ENCODE results near the gene LIN37.
"Not testable (repeated sequence)": the region's sequence is repeated elsewhere in the genome, so short reads cannot be mapped to it uniquely, and the experiment has no call there.

The LIN37 gene

DNA sequence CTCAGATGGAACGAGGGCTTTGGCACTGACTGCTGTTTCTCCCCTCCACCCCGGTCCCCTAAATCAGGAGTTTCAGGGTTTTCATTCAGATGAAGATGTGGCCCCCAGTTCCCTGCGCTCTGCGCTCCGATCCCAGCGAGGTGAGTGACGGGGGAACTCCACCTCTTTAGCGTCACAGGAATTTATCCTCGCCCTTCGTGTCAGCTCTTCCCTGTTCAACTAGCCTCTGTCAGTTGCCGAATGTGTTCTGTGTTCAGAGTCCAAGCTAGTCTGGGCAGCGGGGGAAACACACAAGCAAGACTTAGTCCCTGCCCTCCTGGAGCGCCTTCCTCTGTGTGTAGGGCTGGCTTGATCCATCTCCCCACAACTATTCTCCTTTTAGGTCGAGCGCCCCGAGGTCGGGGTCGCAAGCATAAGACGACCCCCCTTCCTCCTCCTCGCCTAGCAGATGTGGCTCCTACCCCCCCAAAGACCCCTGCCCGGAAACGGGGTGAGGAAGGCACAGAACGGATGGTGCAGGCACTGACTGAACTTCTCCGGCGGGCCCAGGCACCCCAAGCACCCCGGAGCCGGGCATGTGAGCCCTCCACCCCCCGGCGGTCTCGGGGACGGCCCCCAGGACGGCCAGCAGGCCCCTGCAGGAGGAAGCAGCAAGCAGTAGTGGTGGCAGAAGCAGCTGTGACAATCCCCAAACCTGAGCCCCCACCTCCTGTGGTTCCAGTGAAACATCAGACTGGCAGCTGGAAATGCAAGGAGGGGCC lies 28.8 kb upstream of the LIN37 start:
- DNase-seq (ENCODE audit: low read depth in 2 of 2, low spot score in 1 of 2), result no peak

DNA sequence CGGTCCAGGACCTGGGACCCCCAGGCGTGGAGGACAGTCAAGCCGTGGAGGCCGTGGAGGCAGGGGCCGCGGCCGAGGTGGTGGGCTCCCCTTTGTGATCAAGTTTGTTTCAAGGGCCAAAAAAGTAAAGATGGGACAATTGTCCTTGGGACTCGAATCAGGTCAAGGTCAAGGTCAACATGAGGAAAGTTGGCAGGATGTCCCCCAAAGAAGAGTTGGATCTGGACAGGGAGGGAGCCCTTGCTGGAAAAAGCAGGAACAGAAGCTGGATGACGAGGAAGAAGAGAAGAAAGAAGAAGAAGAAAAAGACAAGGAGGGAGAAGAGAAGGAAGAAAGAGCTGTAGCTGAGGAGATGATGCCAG lies 28.2 kb upstream of the LIN37 start:
- no peak for DNase-seq (ENCODE audit: low read depth in 2 of 2, low spot score in 1 of 2)

DNA sequence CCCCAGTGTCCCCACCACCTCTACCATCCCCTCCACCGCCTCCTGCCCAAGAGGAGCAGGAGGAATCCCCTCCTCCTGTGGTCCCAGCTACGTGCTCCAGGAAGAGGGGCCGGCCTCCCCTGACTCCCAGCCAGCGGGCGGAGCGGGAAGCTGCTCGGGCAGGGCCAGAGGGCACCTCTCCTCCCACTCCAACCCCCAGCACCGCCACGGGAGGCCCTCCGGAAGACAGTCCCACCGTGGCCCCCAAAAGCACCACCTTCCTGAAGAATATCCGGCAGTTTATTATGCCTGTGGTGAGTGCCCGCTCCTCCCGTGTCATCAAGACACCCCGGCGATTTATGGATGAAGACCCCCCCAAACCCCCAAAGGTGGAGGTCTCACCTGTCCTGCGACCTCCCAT lies 27.7 kb upstream of the LIN37 start:
- no peak for DNase-seq (ENCODE audit: low read depth in 2 of 2, low spot score in 1 of 2)

DNA sequence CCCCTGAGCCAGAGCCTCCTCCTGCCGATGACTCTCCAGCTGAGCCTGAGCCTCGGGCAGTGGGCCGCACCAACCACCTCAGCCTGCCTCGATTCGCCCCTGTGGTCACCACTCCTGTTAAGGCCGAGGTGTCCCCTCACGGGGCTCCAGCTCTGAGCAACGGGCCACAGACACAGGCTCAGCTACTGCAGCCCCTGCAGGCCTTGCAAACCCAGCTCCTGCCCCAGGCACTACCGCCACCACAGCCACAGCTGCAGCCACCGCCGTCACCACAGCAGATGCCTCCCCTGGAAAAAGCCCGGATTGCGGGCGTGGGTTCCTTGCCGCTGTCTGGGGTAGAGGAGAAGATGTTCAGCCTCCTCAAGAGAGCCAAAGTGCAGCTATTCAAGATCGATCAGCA lies 27.0 kb upstream of the LIN37 start:
- DNase-seq (ENCODE audit: low read depth in 2 of 2, low spot score in 1 of 2), result no peak

DNA sequence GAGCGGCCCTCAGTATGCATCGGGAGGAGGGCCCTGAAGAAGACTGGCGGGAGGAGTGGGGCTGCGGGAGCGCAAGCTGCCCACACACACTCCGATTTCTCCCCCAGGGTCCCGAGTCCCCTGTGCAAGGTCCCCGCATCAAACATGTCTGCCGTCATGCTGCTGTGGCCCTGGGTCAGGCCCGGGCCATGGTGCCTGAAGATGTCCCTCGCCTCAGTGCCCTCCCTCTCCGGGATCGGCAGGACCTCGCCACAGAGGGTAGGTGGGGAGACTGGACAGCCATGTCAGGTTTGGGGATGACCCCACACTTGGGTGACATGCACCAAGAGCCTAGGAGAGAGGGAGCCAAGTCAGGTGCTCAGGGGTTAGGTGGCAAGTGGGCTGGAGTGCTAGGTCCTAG lies 25.9 kb upstream of the LIN37 start:
- no peak for DNase-seq (ENCODE audit: low read depth in 2 of 2, low spot score in 1 of 2)

DNA sequence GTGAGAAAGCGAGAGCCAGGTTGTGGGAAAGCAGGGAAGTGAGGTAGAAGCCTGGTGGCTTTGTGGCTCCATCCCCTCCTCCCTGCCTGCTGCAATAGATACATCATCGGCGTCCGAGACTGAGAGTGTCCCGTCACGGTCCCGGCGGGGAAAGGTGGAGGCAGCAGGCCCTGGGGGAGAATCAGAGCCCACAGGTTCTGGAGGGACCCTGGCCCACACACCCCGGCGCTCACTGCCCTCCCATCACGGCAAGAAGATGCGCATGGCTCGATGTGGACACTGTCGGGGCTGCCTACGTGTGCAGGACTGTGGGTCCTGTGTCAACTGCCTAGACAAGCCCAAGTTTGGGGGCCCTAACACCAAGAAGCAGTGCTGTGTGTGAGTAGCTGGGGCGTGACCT lies 25.5 kb upstream of the LIN37 start:
- no peak for DNase-seq (ENCODE audit: low read depth in 2 of 2, low spot score in 1 of 2)

DNA sequence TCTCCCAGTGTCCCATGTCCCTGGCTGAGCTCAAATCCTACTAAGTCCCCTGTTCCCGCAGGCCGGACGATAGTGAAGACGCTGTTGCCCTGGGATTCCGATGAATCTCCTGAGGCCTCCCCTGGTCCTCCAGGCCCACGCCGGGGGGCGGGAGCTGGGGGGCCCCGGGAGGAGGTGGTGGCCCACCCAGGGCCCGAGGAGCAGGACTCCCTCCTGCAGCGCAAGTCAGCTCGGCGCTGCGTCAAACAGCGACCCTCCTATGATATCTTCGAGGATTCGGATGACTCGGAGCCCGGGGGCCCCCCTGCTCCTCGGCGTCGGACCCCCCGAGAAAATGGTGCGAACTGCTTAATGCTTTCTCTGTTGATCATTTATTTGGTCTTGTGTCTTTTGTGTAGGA lies 24.7 kb upstream of the LIN37 start:
- no peak for DNase-seq (ENCODE audit: low read depth in 2 of 2, low spot score in 1 of 2)

DNA sequence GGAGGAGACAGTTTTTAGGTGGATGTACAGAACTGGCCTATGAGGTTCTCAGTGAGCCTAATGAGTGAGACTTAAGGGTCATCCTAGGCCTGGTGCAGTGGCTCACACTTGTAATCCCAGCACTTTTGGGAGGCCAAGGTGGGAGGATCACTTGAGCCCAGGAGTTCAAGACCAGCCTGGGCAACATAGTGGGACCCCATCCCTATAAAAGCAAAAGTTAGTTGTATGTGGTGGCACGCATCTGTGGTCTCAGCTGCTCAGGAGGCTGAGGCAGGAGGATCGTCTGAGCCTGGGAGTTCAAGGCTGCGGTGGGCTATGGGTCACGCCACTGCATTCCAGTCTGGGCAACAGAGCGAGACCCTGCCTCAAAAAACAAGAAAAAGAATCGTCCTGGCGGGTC lies 24.2 kb upstream of the LIN37 start:
- not testable (repeated sequence) for DNase-seq (ENCODE audit: low read depth in 2 of 2, low spot score in 1 of 2)

DNA sequence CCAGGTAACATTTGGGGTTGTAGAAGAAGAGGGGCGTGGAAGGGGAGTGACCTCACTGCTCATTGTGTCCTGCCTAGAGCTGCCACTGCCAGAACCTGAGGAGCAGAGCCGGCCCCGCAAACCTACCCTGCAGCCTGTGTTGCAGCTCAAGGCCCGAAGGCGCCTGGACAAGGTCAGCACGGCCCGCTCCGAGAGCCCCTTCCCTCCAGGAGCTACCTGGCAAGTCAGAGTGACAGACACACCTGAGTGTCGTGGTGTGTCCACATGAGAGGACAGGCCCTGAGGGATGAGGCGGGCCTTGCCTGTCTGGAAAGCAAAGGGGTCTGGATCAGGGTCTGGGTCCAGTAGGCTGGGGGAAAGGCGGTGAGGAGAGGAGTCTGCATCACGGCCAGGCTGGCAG lies 23.8 kb upstream of the LIN37 start:
- no peak for DNase-seq (ENCODE audit: low read depth in 2 of 2, low spot score in 1 of 2)

DNA sequence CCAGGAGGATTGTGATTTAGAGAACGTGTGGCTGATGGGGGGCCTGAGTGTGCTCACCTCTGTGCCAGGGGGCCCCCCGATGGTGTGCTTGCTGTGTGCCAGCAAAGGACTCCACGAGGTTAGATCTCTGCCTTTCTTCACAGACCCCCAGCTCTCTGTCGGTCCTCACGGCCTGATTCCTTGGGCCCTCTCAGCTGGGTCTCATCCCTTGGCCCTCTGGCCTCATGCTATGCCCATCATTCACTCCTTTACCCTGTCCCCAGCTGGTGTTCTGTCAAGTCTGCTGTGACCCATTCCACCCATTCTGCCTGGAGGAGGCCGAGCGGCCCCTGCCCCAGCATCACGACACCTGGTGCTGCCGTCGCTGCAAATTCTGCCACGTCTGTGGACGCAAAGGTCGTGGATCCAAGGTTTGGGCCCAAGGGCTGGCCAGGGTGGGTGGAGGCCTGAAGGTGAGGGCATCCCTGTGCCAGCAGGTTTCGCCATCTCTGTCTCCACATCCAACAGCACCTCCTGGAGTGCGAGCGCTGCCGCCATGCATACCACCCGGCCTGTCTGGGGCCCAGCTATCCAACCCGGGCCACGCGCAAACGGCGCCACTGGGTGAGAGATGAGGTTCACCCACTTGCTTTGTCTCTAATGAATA lies 23.0 kb upstream of the LIN37 start:
- DNase-seq (ENCODE audit: low read depth in 2 of 2, low spot score in 1 of 2), result no peak

DNA sequence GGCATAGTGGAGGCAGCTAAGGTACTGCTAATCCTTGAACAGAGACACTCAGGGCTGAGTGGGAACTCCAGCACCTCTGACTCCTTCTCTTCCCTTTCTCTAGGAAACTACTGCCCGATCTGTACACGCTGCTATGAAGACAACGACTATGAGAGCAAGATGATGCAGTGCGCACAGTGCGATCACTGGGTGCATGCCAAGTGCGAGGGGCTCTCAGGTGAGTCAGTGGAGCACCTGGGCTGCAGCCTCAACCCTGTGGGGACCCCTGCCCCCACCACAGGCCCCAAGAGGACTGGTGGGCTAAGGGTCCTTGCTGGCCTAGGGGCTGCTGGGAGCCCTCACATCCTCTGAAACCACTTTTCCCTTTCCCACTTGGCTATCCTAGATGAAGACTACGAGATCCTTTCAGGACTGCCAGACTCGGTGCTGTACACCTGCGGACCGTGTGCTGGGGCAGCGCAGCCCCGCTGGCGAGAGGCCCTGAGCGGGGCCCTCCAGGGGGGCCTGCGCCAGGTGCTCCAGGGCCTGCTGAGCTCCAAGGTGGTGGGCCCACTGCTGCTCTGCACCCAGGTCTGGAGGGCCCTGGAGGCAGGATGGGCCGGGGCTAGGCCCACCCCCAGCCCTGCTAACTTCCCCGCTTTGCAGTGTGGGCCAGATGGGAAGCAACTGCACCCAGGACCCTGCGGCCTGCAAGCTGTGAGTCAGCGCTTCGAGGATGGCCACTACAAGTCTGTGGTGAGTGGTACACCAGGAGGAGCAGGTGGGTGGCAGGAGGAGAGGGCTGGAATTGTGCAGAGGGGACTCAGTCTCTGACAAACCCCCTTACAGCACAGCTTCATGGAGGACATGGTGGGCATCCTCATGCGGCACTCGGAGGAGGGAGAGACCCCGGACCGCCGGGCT lies 21.1 kb upstream of the LIN37 start:
- DNase-seq (ENCODE audit: low read depth in 2 of 2, low spot score in 1 of 2), result no peak

DNA sequence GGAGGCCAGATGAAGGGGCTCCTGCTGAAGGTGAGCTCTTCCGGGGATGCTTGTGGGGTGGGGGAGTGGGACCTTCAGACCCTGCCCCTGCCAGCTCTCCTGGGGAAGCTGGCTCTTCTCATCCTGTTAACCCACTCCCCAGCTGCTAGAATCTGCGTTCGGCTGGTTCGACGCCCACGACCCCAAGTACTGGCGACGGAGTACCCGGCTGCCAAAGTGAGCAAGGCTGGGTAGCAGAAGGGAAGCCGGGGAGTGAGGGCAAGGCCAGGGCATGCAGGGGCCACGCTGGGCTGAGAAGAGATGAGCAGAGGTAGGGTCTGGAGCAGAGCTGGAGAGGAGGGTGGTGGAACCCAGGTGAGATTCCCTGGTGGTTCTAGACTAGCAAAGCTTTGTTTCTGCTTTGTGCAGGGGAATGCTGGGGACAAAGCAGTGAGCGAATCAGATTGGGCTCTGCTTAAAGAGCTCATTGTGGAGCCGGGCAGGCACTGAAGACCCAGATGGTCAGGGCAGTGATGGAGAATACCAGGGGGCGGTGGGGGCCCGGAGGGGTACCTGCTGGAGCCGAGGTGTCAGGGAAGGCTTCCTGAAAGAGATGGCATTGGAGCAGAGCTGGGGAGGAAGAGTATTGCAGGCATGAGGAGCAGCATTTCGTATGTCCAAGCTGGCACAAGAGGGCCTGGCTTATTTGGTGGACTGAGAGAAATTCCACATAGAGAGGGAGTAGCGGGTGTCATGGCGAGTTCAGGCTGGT lies 20.2 kb upstream of the LIN37 start:
- DNase-seq (ENCODE audit: low read depth in 2 of 2, low spot score in 1 of 2), result no peak

DNA sequence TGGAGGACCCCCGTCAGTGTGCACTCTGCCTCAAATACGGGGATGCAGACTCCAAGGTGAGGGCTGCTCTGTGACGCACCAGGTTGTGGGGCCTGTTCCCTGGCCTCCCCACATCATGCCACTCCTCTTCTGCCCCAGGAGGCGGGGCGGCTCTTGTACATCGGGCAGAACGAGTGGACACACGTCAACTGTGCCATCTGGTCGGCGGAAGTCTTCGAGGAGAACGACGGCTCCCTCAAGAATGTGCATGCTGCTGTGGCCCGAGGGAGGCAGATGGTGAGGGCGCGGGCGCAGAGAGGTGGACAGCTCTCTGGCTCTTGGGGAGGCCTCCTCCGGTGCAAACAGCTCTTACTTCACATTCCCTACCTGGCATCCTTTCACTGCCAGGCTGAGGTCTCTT lies 19.4 kb upstream of the LIN37 start:
- DNase-seq (ENCODE audit: low read depth in 2 of 2, low spot score in 1 of 2), result no peak

DNA sequence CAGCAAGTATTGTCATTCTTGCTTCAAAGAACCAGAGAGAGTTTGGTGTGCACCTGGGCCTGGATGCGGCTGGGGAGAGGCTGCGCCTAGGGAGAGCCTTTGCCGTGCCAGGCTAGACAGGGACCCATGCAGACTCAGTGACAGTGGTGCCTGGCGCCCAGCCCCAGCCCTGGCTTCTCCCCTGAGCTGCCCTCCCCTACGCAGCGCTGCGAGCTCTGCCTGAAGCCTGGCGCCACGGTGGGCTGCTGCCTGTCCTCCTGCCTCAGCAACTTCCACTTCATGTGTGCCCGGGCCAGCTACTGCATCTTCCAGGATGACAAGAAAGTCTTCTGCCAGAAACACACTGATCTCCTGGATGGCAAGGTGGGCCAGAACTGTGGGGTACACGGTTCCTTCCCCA lies 18.6 kb upstream of the LIN37 start:
- DNase-seq (ENCODE audit: low read depth in 2 of 2, low spot score in 1 of 2), result no peak

DNA sequence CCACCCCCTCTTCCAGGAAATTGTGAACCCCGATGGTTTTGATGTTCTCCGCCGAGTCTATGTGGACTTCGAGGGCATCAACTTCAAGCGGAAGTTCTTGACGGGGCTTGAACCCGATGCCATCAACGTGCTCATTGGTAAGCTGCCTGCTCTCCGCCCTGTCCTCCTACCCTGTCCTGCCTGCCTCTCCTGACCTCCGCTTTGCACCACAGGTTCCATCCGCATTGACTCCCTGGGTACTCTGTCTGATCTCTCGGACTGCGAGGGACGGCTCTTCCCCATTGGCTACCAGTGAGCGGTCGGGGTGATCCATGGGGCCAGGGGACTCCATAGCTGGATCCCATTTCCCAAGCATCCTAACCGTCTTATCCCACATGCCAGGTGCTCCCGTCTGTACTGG lies 18.1 kb upstream of the LIN37 start:
- no peak for DNase-seq (ENCODE audit: low read depth in 2 of 2, low spot score in 1 of 2)

DNA sequence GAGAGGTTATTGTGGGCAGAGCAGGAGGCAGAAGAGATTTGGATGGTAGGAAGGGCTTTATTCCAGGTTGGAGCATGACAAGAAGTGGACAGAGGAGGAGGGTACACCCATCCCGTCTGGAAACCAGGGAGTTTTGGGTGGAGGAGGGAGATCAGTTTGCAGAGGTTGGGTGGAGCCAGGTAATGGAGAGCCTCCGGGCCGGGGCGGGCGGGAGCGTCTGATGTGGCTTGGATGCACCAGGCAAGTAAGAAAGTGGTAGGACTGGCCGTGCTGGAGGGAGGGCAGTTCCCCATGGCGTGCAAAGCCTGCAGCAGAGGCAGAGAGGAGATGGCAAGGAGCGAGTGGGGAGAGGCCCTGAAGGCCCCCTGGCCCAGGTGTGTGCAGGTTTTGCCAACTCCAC lies 17.0 kb upstream of the LIN37 start:
- no peak for DNase-seq (ENCODE audit: low read depth in 2 of 2, low spot score in 1 of 2)

DNA sequence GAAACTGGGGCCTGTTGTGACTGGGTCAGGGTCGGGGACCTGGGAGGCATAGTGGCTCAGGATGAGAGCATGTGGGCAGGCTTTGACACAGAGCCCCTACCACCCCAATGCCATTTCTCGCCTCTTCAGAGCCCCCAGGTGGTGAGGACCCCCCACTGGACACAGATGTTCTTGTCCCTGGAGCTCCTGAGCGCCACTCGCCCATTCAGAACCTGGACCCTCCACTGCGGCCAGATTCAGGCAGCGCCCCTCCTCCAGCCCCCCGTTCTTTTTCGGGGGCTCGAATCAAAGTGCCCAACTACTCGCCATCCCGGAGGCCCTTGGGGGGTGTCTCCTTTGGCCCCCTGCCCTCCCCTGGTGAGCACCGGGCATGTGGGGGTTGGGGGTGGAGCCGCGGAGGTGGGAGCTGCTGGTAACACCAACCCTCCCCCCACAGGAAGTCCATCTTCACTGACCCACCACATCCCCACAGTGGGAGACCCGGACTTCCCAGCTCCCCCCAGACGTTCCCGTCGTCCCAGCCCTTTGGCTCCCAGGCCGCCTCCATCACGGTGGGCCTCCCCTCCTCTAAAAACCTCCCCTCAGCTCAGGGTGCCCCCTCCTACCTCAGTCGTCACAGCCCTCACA lies 16.5 kb upstream of the LIN37 start:
- no peak for DNase-seq (ENCODE audit: low read depth in 2 of 2, low spot score in 1 of 2)

DNA sequence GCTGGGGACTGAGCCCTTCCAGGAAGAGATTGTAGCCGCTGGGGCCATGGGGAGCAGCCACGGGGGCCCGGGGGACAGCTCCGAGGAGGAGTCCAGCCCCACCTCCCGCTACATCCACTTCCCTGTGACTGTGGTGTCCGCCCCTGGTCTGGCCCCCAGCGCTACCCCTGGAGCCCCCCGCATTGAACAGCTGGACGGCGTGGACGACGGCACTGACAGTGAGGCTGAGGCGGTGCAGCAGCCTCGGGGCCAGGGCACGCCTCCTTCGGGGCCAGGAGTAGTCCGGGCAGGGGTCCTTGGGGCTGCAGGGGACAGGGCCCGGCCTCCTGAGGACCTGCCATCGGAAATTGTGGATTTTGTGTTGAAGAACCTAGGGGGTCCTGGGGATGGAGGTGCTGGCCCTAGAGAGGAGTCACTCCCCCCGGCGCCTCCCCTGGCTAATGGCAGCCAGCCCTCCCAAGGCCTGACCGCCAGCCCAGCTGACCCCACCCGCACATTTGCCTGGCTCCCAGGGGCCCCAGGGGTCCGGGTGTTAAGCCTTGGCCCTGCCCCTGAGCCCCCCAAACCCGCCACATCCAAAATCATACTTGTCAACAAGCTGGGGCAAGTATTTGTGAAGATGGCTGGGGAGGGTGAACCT lies 15.7 kb upstream of the LIN37 start:
- no peak for DNase-seq (ENCODE audit: low read depth in 2 of 2, low spot score in 1 of 2)

DNA sequence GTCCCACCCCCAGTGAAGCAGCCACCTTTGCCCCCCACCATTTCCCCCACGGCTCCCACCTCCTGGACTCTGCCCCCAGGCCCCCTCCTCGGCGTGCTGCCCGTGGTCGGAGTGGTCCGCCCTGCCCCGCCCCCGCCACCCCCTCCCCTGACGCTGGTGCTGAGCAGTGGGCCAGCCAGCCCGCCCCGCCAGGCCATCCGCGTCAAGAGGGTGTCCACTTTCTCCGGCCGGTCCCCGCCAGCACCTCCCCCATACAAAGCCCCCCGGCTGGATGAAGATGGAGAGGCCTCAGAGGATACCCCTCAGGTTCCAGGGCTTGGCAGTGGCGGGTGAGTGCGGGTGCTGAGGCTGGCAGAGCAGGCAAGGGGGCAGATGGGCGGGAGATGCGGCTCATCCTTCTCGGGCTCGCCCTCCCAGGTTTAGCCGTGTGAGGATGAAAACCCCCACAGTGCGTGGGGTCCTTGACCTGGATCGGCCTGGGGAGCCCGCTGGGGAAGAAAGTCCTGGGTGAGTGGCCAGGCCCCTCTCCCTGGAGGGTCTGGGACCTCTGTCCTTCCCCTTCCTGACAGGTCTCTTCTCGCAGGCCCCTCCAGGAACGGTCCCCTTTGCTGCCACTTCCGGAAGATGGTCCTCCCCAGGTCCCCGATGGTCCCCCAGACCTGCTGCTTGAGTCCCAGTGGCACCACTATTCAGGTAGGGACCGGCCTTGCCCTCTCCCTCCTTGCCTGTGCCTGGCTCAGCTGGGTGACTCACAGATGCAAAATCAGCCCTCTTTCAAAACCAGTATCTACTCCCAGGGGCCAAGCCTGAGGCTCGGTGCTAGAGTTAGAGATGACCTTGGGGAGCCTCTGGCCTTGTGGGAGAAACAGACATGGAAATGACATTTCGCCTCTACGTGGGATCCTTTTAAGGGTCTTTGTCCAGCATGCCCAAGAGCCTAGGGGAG lies 14.9 kb upstream of the LIN37 start:
- DNase-seq (ENCODE audit: low read depth in 2 of 2, low spot score in 1 of 2), result no peak
